MM.1S (cell line): ENCODE results near the gene FAM187B.
"Not testable (repeated sequence)": the region's sequence is repeated elsewhere in the genome, so short reads cannot be mapped to it uniquely, and the experiment has no call there.

Experiments used
- DNase-seq: peaks from one replicate; pipeline ENCODE4 v3.0.0-alpha.2; 2015
- H2AFZ ChIP-seq: fragments of 300-600 bp; sonication (generic); 2 replicates; pipeline ENCODE4 v1.6.0; 2016; ENCODE audit warnings: antibody characterized with exemption, low read length
- H3F3A ChIP-seq: fragments of 300-600 bp; sonication (generic); 2 replicates; pipeline ENCODE4 v1.6.1; 2016; ENCODE audit warnings: mild to moderate bottlenecking, antibody characterized with exemption, low read length, moderate library complexity, mixed read lengths; ENCODE audit not compliant: insufficient read depth
- H3K27ac ChIP-seq: fragments of 300-600 bp; sonication (generic); 2 replicates; pipeline ENCODE4 v1.5.1; 2016; ENCODE audit warnings: mild to moderate bottlenecking, low read length
- H3K27me3 ChIP-seq: fragments of 300-600 bp; sonication (generic); replicated peaks from 2 replicates; pipeline ENCODE4 v1.6.0; 2016; ENCODE audit warnings: low read length; ENCODE audit not compliant: insufficient read depth
- H3K36me3 ChIP-seq: fragments of 300-600 bp; sonication (generic); replicated peaks from 2 replicates; pipeline ENCODE4 v1.6.1; 2016; ENCODE audit warnings: mild to moderate bottlenecking, low read length, mixed read lengths; ENCODE audit not compliant: insufficient read depth
- H3K4me1 ChIP-seq: fragments of 300-600 bp; sonication (generic); 2 replicates; pipeline ENCODE4 v1.6.1; 2016; ENCODE audit warnings: low read length, mixed read lengths
- H3K4me2 ChIP-seq: fragments of 300-600 bp; sonication (generic); 2 replicates; pipeline ENCODE4 v1.6.0; 2016; ENCODE audit warnings: low read depth, low read length
- H3K4me3 ChIP-seq: fragments of 300-600 bp; sonication (generic); 2 replicates; pipeline ENCODE4 v1.5.1; 2016; ENCODE audit warnings: low read length, mixed read lengths
- H3K79me2 ChIP-seq: fragments of 300-600 bp; sonication (generic); 2 replicates; pipeline ENCODE4 v1.6.1; 2016; ENCODE audit warnings: mixed run types, low read length, mixed read lengths
- H3K9ac ChIP-seq: fragments of 300-600 bp; sonication (generic); 2 replicates; pipeline ENCODE4 v1.6.1; 2016; ENCODE audit warnings: low read length, mixed read lengths
- H3K9me2 ChIP-seq: fragments of 300-600 bp; sonication (generic); replicated peaks from 2 replicates; pipeline ENCODE4 v1.6.1; 2016; ENCODE audit warnings: mild to moderate bottlenecking, low read length, mixed read lengths; ENCODE audit not compliant: insufficient read depth
- H3K9me3 ChIP-seq: fragments of 300-600 bp; sonication (generic); replicated peaks from 2 replicates; pipeline ENCODE4 v1.6.1; 2016; ENCODE audit warnings: mild to moderate bottlenecking, low read length, mixed read lengths; ENCODE audit not compliant: insufficient read depth
- H4K20me1 ChIP-seq: fragments of 300-600 bp; sonication (generic); 2 replicates; pipeline ENCODE4 v1.6.1; 2016; ENCODE audit warnings: mild to moderate bottlenecking, low read length, moderate library complexity, mixed read lengths; ENCODE audit not compliant: insufficient read depth
- CTCF ChIP-seq: fragments of 300-600 bp; sonication (generic); IDR thresholded peaks from 2 replicates; pipeline ENCODE4 v1.5.1; 2016; ENCODE audit warnings: antibody characterized with exemption, low read length, mixed read lengths
- EZH2 ChIP-seq: fragments of 300-600 bp; sonication (generic); optimal IDR thresholded peaks from 2 replicates; pipeline ENCODE3; 2017; ENCODE audit warnings: low read depth, mild to moderate bottlenecking, antibody characterized with exemption, low read length, mixed read lengths
- EZH2phosphoT487 ChIP-seq: fragments of 300-600 bp; sonication (generic); IDR thresholded peaks from 2 replicates; pipeline ENCODE4 v1.6.1; 2018; ENCODE audit warnings: antibody characterized with exemption, low read length

FAM187B gene

DNA sequence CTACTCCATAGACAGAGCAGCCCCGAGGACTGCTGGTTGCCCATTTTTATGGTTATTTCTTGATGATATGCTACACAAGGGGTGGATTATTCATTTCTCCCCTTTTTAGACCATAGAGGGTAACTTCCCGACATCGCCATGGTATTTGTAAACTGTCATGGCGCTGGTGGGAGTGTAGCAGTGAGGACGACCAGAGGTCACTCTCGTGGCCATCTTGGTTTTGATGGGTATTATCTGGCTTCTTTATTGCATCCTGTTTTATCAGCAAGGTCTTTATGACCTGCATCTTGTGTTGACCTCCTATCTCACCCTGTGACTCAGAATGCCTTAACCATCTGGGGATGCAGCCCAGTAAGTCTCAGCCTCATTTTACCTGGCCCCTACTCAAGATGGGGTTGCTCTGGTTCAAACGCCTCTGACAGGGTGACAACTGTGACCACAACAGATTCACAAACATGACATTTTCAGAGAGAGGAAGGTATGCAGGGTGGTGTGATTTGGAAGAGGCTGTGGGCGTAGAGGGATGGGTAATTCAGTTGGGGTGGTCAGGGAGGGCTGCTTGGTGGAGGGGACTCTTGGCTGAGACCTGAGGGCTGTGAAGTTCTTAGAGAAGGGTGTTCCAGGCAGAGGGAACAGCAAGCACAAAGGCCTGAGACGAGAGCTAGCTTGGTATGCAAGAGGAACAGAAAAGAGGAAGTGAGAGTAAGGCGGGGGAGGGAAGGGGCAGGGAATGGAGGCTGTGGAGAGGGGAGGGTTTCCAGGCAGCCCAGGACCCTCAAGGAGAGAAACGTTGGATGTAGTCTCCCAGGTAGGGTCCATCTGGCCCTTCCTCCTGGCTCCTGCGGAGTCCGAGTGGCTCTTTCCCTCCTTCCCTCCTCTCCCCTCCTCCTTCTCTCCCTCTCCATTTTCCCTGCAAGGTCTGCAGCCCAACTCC, 23.5 kb downstream of the FAM187B start:
- Histone ChIP-seq H3K9me2 (no peaks in the 10 kb centered on the region), H3K79me2 (no peaks in the 10 kb centered on the region), H3K36me3 (no peaks in the 10 kb centered on the region), H3K9me3 (no peaks in the 10 kb centered on the region), H3K4me3 (peak overlapping the region; percentile 51), H3K27me3 (no peaks in the 10 kb centered on the region), H3F3A (peaks cover 31% of the 10 kb centered on the region), H3K9ac (peak overlapping the region; percentile 83), H3K4me1 (peaks cover 39% of the 10 kb centered on the region), H3K4me2 (peak overlapping the region; percentile 62), H2AFZ (peak overlapping the region; percentile 81), H4K20me1 (no peaks in the 10 kb centered on the region), H3K27ac (peak overlapping the region; percentile 93)
- peak; percentile 67 for DNase-seq
- TF ChIP-seq EZH2 (no peak), CTCF (no peak), EZH2phosphoT487 (no peak)

- no peak for DNase-seq
- TF ChIP-seq CTCF (no peak), EZH2 (no peak), EZH2phosphoT487 (no peak)
- Histone ChIP-seq H3K4me3 (no peak overlapping the region), H3K27ac (no peak overlapping the region), H3K4me2 (no peak overlapping the region), H3K9me2 (no peaks in the 10 kb centered on the region), H3K9ac (no peak overlapping the region), H4K20me1 (no peaks in the 10 kb centered on the region), H3K27me3 (no peaks in the 10 kb centered on the region), H3K4me1 (peaks cover 36% of the 10 kb centered on the region), H3K79me2 (no peaks in the 10 kb centered on the region), H2AFZ (no peak overlapping the region), H3F3A (peaks cover 31% of the 10 kb centered on the region), H3K36me3 (no peaks in the 10 kb centered on the region), H3K9me3 (no peaks in the 10 kb centered on the region)
These were observed 25.5 kb downstream of the FAM187B start for GRCh38 chr19:35202722-35203688.

DNA sequence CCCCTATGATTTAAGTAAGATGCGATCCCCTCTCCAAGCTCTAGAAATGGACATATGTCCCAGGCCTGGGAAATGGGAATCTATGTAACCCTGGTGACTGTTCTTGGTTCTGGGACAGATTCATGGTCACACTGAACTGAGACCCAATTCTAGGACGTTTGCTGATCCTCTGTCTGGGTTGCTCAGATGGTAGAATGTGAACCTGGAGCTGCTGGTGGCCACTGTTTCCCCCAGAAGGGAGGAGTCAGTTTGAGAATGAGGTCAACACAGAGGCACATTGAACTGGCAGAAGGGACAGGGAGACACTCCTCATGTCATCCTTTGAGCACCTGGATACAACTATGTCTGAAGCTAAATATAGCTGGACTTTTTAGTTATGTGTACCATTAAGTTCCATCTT, 29.1 kb downstream of the FAM187B start:
- H3K36me3 ChIP-seq: no peaks in the 10 kb centered on the region
- no peaks in the 10 kb centered on the region for H4K20me1 ChIP-seq
- H3K9me3 ChIP-seq: no peaks in the 10 kb centered on the region
- H3K27me3 ChIP-seq: no peaks in the 10 kb centered on the region
- TF ChIP-seq EZH2phosphoT487 (no peak), EZH2 (no peak), CTCF (no peak)
- no peak for DNase-seq
- no peak overlapping the region for H3K4me3 ChIP-seq
- no peaks in the 10 kb centered on the region for H3K9me2 ChIP-seq
- no peaks in the 10 kb centered on the region for H3F3A ChIP-seq
- peaks cover 2% of the 10 kb centered on the region for H3K4me1 ChIP-seq
- no peak overlapping the region for H2AFZ ChIP-seq
- no peak overlapping the region for H3K4me2 ChIP-seq
- no peak overlapping the region for H3K9ac ChIP-seq
- H3K27ac ChIP-seq: no peak overlapping the region
- H3K79me2 ChIP-seq: no peaks in the 10 kb centered on the region

GRCh38 chr19:35196861-35197260, 31.7 kb downstream of the FAM187B start:
- not testable (repeated sequence) for H3K9me3 ChIP-seq, DNase-seq, H3K27ac ChIP-seq, H3K9me2 ChIP-seq, H2AFZ ChIP-seq, H4K20me1 ChIP-seq, H3K9ac ChIP-seq, H3K27me3 ChIP-seq, H3K4me3 ChIP-seq, H3K4me2 ChIP-seq, H3K79me2 ChIP-seq, H3K36me3 ChIP-seq, H3F3A ChIP-seq, H3K4me1 ChIP-seq
